Frontal cortex (tissue), 4 donors: ENCODE measurements around the gene DAB2IP. TPM values are rescaled to one million over a fixed set of nuclear protein-coding genes. Genes with fewer than 3 reads are reported as not detected.
A peak's percentile ranks its signal among the peaks of the same experiment; 100 is the strongest.
"Not testable (repeated sequence)": the region's sequence is repeated elsewhere in the genome, so short reads cannot be mapped to it uniquely, and the experiment has no call there.

Experiments used
- DNase-seq, 2 donors: peaks; one replicate each; pipeline ENCODE4 v3.0.0; 2012; ENCODE audit warnings: low spot score in 2 of 2
- FAIRE-seq: peaks from 2 replicates; lab custom pipeline; 2012; peaks lifted over from hg19 to GRCh38; lab: Jason Lieb, UNC
- total RNA-seq: library from RNA; depleted of rRNA; stranded (reverse); fragments of >200 nt; gene quantifications from one replicate; pipeline ENCODE4 v1.2.3, GENCODE V29; 2014
- donor health status: control.
- donor health status: control.
- donor health status: control.

Gene DAB2IP
- total RNA-seq, 1 donor from 2014 or later, result 12.6 TPM

DNA sequence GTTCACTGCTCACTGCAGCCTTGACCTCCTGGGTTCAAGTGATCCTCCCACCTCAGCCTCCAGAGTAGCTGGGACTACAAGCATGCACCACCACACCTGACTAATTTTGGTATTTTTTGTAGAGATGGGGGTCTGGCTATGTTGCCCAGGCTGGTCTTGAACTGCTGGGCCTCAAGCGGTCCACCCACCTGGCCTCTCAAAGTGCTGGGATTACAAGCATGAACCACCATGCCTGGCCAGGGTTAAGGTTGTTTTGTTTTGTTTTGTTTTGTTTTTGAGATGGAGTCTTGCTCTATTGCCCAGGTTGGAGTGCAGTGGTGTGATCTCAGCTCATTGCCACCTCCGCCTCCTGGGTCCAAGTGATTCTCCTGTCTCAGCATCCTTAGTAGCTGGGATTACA, 28.0 kb upstream of the DAB2IP start:
- not testable (repeated sequence) for FAIRE-seq

DNA sequence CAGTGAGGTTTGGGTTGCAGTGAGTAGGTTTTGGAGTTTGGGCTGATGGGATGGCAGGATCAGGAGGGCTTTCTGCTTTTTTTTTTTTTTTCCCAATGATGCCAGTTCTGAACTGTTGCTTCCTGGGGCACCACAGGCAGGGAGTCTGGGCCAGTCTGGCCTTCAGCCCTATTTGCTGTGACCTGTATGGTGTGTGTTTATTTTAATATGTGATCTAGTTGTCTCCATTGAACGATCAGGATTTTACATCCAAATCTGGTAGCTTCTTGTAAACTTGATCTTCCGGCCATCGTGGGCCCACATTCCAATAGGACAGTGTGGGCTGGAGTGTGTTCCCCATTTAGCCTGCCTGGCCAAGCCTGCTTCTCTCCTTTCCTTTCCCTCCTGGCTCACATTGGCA, 25.8 kb upstream of the DAB2IP start:
- no peak for FAIRE-seq
- no peak for DNase-seq

More for the DNA sequence above, 28.0 kb upstream of the DAB2IP start:
- not testable (repeated sequence) for DNase-seq

DNA sequence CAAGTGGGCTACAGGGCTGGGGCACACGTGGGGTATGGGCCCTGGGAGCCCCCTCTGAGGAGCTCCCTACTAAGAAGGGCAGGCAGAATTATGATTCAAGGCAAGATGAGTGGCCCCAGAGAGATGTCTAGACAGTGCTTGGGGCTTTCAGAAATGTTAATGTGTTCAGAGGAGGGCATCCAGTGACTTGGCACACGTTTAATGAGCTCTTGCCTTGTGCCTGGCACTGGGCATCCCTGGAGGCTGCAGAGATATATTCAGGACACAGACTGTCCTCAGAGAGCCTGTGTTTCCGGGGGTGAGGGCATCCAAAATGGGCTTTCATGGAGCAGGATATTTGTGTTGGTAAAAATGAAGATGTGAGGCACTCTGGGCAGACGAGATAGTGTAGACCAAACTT, 25.4 kb upstream of the DAB2IP start:
- DNase-seq, result no peak
- no peak for FAIRE-seq

DNA sequence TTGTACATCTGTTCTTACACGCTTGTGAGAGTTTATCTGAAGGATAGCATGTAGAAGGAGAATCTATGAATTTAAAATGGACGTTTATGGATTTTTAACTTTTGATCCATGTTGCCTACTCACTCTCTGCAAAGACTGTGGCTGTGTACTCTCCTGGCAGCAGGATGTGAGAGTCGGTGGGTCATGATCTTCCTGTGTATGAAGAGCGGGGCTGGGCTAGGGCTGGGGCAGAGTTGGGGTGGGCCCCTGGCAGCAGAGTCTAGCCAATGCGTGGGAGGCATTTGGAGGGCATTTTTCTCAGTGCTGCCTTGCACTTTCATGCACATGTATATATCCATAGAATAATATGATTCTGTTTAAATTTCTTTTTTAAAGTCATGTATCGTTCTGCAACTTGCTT, 24.0 kb upstream of the DAB2IP start:
- DNase-seq (no peak), FAIRE-seq (no peak)

DNA sequence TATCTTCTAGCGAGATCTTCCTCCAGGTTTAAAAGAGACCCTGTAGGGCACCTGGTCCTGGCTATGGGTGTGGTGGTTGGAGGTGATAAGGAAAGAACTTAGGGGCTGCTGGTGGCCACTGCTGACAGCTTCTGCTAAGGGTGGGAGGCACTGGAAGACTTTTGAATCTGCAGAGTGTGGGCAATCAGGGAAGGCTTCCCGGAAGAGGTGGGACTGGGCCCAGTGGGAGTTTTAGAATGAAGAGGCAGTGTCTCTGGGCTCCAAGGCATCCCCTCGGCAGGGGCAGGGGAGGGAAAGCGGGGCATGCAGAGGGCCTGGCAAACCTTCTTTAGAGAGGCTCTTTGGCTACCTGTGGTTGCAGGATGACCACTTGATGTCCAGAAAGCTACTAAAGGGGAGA, 23.0 kb upstream of the DAB2IP start:
- FAIRE-seq (no peak), DNase-seq (no peak)

DNA sequence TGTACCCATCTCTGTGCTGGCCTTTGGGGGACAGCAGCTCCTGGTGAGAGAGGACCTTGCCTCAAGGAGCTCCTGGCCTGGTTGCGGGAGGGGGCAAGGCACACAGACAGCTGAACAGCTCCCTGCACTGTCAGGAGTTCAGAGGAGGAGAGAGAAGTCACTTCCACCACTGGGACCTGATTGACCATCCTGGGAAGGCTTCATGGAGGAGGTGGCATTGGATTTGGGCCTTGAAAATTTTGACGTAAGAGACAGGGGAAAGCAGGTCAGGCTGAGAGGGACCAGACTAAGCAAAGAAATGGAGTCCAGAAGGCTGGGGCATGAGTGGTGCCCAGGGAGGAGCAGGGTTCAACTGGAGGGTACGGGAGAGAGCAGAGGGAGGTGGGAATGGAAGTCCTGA, 20.3 kb upstream of the DAB2IP start:
- DNase-seq (no peak), FAIRE-seq (no peak)

DNA sequence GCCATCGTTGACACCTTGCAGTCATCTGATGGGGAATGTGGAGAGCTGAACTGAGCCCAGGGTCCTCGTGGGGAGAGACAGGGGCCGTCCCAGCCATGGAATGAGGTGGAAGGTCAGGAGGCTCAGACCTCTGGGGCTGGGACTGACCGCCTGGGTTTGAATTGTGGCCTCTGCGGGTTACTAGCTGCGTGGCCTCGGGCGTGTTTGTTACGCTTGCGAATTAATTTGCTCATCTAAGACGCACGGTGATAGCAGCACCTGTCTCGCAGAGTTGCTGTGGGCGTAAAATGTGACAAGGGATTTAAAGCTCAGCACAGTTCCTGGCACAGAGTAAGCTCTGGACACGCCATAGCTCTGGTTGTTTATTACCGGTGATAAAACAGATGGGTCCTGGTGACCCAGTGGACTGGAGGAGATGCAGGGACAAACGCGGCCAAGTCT, 19.4 kb upstream of the DAB2IP start:
- FAIRE-seq (no peak), DNase-seq (no peak)

DNA sequence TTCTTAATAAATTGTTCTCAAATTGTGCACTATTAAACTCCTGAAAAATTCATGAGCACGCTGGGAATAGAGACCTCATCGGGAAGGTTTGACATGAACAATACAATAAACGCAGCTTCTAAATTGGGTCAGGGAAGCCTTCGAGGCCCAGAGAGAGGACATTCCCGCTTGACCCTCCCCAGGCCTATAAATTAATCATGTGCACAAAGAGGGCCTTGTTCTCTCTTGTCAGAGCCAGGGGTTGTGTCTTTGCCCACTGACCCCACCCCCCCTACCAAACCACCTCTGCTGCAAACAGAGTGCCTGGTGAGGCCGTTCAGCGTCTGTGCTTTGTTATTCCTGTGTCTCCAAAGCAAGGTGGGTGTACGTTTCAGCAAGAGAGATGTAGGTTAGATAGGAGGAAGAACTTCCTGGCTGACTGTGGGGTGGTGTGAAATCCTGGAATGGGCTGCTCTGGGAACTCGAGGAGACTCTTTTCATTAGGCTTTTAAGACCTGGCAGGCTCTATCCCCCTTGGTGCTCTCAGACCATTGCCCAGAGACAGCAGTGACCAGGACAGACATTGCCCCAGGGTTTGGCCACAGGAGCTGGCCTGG, 18.2 kb upstream of the DAB2IP start:
- no peak for DNase-seq
- FAIRE-seq, result no peak

DNA sequence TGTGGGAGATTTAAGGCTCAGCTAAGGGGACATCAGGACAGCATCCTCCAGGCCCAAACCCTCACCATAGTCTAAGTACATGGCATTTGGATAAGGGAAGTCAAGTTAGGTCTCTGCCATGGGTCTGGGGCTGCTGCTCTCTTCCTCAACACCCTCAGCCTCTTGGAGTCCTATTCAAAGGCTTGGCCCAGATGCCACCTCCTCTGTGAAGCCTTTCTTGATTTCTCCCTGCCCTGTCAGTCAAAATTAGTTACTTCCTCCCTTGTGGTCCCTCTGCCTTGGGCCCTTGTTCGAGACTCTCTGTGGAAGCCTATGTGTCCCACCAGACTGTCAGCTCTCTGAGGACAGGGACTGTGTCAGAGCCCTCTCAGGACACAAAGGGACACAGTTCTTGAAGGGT, 17.7 kb upstream of the DAB2IP start:
- FAIRE-seq, result no peak
- DNase-seq, result no peak

DNA sequence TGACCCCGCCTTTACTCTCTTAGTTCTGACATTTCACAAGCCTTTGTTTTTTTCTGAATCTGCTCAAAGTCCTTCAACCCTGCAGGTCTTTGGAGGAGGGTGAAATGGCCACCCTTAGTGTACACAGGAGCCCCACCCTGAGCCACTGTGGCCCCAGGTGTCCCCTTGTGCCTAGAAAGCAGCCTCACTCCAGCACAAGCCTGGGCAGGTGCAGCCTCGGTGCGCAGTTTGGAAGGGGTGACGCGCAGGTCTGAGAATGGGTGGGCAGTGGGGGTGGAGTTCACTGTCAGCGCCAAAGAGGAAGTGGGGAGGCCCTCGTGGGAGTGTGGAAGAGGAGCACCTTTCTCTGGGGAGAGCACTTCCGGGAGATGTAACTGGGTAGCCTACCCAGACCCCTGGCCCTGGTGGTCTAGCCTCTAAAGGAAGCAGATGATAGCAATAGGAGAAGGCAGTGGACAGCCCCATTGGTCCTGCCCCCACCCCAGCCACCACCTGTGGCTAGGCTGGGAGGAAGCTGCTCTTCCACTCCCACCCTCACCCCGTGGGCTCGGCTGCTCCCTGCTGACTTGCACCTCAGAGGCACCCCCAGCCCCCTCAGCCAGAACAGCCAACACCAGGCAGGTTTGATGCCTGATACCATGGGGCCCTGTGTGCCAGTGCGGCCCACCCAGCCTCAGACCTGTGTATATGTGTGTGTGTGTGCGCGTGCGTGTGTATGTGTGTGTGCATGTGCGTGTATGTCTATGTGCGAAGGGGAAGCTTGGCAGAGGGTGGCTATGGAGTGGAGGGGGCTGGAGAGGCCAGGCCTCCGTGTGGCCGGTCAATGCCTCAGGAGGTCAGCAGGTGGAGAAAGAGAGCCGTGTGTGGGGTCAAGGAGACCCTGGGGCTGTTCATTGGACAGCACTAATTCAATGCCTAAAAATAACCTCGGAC, 16.8 kb upstream of the DAB2IP start:
- DNase-seq (peak in 1 of 2 donors; percentile 61), FAIRE-seq (no peak)

DNA sequence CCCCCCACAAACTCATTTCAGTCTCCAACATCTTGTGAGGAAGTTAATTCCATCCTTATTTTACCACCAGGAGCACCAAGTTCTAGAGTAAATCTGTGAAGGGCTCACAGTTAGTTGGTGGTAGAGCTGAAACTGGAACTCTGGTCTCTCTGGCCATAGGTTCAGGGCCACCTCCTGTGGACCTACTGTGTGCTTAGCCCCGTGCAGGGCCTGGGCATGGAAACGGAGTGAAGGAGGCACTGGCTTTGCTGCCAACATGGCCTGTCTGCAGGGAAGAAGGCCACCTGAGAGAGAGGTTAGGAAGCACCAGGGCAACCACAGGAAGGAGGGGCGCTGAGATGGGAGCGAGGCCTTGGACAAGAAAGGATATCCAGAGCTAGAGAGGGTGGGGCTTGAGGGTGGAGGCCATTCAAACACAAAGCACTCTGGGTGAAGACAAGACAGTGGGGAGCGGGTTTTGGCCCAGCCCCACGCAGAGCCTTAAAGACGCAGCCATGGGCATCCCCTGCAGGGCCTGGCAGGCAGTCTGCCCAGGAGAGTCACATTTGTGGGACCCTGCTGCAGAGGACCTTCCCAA, 16.0 kb upstream of the DAB2IP start:
- FAIRE-seq (no peak), DNase-seq (no peak)

DNA sequence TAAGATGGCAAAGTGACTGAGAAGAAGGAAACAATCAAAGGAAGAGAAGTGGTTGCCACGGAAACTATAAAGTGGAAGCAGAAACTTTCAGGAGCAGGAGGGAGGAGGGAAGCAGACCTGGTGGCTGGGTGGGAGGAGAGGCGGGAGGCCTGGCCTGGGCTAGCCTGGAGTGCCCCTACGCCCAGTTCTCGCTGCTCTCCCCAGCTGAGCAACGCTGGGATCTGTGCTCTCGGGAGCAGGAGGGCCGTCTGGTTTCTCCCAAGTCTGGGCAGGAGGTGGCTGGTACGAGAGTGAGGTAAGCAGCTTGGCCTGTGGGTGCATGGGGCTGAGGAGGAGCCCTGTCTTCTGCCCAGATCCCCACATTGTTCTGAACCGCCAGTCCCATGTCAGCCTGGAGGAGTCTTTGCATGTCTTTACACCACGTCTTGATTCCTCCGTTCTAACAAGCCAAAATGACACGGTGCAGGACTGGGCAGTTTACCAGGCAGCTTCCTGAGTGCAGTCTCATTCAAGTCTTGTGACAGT, 15.0 kb upstream of the DAB2IP start:
- DNase-seq (no peak), FAIRE-seq (no peak)

DNA sequence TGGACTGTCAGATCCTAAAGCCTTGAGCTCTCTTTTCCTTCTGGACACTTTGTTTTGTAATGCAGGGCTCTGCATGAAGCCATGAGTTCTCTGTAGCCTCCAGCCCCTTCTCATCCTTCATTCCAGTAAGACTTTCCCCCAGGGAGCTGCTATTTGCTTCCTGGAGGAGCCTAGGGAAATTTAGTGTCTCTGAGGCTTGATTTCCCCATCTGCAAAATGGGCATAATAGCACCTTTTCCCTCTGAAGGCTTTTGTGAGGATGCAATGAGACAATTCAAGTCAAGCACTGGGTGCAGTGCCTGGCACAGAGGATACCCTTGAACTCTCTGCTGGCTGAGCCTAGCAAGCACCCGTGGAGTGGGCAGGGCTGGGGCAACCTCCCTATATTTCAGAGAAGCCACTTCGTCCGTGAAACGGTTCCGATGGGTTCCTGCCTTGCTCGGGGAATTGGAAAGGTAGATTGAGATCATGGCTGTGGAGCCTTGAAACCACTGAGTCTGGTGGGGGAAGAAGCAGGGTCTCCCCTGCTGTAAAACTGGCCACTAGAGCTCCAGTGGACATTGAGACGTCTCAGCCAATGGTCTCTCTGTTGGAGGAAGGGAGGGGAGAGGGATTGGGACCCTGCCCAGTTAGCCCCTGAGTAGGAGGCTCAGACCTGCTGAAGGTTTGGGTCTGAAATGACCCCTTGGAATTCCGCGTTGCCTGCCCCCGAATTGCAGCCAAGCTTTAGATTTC, 14.3 kb upstream of the DAB2IP start:
- DNase-seq (no peak), FAIRE-seq (no peak)

DNA sequence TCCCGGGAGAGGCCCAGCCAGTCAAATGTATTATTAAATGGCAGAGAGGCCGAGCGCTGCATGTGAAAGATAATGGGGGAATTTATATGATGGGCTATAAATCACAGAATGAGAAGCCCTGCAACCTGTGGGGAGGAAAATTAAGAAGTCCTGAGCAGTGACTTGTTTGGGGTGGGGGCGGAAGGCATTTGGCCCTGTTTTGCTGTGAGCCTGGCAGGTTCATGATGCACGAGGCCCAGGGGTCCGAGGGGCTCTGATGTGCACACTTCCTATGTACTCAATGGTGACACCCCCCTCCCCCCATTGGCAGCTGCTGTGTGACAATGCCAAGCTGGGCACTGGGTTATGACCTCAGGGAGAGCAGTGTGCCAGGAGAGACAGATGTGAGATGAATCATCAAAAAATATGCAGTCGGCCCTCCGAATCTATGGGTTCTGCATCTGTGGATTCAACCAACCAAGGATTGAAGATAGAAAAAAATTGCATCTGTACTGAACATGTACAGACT, 13.7 kb upstream of the DAB2IP start:
- DNase-seq, result peak; percentile 57
- FAIRE-seq, result peak; percentile 17

DNA sequence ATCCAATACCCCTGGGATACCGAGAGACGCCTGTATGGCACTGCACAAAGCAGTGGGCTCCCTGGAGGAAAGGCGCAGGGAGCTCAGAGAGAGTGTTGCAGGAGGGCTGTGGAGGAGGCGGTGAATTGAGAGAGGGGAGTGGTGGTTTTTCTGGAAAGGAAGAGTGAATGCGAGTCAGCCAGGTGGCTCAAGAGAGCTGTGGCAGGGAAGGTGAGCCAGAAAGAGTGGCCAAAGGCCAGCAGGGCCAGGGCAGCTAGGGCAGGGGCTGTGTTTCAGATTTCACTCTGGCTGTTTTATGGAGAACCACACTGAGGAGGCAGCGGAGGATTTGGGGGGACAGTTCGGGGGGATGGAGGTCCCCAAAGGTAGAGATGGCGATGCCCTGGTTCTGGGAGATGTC, 13.0 kb upstream of the DAB2IP start:
- DNase-seq (no peak), FAIRE-seq (no peak)

DNA sequence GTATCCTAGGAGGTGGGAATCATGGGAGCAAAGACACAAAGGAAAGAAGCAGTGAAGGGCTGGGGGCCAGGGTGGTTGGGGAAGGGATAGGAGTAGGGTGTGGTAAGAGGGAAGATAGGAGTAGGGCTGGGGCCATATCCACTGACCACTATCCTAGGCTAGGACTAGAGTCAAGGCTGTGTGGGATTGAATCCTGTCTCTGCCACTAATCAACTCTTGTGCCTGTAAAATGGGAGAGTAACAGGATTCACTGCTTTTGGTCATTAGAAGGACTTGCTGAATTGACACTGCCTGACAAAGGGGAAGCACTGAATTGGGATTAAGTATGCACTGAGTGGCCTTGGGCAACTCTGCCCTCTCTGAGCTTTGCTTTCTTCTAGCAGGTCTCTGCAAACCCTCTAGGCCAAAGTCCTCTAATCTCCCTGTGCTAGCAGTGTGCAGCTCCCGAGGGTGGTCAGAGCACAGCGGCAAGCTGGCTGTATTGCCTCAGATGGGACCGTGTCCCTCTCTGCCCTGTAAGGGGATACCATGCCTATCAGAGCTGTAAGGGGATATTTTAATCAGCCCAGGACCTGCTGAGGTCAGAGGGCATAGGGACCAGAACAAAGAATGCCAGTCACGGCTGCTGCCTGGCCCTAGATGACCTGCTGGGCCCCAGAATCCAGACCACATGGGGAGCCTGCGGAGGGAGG, 12.4 kb upstream of the DAB2IP start:
- no peak for DNase-seq
- no peak for FAIRE-seq

DNA sequence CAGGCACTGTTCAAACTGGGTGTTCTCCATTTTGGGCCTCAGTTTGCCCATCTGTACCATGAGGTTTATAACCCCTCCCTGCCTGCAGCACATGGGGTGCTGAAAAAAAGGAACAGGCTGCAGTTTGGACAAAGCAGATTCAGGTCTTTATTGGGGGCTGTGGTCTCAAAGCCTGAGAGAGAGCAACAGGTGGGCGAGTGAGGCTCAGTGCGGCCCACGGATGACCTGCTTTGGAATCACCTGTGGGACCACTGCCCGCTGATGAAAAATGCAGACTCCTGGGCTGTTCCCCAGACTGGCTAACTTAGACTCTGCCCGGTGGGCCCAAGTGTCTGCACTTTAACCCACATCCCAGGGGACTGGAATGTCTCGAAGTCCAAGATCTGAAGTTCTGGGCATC, 11.8 kb upstream of the DAB2IP start:
- no peak for DNase-seq
- FAIRE-seq, result no peak

DNA sequence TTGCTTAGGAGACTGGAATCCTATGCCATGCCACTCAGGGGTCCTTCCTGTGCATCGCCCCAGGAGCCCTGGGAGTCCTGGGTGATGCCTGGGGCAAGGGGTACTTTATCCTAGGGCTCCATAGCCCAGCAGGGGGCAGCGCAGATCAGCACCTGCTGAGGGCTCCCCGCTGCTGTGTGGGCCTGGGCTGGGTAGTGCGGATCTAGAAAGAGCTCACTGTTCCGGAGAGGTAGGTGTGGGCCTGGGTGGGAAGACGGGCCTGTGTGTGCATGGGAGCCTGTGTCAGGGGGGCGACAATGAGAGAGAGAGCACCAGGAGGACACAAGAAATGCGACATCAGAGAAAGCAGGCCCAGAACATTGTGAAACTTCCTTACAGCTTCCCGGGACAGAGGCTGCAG, 11.4 kb upstream of the DAB2IP start:
- DNase-seq, result peak in 1 of 2 donors; percentile 60

DNA sequence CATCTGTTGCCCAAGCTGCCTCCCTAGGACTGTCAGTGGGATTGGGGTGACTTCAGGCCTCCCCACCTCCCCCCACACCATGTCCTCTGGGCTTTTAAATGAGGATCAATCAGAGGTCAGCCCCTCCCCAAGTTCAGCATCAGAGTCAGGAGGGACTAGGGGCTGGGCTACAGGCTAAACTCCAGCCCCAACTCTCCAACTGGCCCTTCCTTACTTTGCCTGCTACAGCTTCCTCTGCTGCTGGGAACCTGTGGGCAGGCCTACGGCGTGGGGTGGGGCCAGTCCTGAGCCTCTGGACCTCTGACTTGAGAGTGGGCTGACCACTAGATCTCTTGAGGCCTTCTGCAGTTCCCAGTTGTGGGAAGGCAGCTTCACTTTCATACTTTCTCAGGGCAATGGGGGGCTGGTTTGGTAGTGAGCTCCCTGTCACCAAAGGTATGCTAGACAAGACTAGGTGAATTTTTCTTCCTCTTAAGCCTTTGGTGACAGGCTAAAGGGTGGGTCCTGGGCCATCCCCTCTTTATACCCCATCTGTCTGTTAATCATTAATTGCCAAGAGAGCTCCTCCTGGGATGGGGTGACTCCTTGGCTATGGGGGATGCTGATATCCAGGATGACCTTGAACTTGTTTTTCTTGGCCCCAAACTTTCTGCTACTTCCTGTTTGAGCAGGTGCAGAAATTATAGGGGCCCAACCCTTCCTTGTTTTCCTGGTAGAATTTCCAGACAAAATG, 10.8 kb upstream of the DAB2IP start:
- FAIRE-seq (no peak), DNase-seq (no peak)

More for the DNA sequence above, 11.4 kb upstream of the DAB2IP start:
- FAIRE-seq, result no peak
